GM12872 (cell line): ENCODE measurements around the gene C1QTNF5.

Source experiments
- TF ChIP-seq, protein P1 (sequence below): IDR thresholded peaks from 3 replicates; pipeline ENCODE4 v1.5.1; 2011; ENCODE audit warnings: low read depth, mild to moderate bottlenecking, low read length, moderate library complexity; ENCODE audit not compliant: insufficient read depth

Gene C1QTNF5

DNA sequence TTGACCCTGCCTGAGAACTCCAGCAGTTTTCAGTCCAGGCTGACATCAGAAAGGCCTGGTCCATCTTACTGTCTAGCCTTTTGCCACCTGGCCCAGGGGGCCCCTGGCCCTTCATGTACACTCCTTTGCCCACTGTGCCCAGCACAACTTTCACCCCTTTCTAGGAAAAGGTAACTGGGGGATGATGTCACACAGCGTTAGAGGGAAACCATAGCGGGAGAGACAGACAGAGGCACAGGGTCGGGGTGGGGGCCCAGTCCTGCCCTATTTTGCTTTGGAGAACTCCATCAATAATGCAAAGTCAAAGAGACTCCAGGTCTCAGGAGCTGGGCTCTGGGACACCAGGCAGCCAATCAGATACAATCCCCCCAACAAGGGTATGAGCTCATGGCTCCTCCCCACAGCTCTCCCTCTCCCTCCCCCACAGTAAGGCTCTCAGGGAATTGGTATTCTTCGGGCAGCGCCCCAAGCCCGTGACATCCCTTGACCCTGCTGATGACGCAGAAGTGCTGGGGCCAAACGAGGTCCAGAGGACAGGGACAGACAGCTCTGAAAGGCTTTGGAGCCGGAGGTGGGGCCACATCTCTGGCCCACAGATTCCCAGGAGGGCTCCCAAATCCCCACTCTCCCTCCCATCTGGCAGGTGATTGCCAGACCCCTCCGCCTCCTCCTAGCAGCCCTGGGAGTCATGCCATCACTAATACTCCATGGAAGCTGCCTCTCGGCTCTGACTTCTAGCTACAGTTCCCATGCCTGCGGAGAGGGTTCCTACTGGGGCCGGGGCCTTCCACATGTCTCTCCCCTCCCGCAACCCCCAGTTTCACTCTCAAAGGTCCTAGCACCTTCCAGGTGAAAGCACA is 34.9 kb upstream of the C1QTNF5 start:
- TF ChIP-seq, protein P1, sequence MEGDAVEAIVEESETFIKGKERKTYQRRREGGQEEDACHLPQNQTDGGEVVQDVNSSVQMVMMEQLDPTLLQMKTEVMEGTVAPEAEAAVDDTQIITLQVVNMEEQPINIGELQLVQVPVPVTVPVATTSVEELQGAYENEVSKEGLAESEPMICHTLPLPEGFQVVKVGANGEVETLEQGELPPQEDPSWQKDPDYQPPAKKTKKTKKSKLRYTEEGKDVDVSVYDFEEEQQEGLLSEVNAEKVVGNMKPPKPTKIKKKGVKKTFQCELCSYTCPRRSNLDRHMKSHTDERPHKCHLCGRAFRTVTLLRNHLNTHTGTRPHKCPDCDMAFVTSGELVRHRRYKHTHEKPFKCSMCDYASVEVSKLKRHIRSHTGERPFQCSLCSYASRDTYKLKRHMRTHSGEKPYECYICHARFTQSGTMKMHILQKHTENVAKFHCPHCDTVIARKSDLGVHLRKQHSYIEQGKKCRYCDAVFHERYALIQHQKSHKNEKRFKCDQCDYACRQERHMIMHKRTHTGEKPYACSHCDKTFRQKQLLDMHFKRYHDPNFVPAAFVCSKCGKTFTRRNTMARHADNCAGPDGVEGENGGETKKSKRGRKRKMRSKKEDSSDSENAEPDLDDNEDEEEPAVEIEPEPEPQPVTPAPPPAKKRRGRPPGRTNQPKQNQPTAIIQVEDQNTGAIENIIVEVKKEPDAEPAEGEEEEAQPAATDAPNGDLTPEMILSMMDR, result no peak

DNA sequence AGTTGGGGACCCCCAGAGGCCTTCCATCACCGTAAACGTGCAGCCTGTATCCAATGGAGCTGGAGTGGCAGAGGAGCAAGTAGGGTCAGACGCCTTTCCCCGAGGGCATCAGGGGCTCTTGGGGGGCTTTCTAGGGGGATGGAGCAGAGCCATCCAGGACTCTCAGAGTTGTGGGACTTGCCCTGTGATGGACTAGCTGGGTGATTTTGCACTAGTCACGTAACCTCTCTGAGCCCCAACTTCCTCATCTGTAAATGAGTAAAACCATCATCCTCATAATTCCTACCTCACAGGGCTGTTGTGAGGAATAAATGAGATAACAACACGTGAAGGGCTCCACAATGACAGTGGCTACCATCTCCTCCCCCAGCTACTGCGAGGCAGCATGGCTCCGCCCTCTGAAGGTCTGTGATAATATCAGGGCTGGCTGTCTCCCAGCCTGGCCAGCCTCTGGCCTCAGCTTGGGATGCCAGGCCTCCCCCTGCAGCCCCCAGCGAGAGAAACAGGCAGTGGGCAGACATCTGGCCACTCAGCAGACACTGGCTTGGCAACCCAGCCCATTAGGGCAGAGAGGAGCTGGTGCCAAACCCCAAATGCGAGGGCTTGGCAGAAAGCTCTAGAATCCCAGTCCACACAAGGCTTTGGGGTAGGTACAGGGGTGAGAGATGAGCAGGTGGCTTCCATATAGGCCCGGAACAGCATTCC is 34.1 kb upstream of the C1QTNF5 start:
- TF ChIP-seq, protein P1, result no peak

DNA sequence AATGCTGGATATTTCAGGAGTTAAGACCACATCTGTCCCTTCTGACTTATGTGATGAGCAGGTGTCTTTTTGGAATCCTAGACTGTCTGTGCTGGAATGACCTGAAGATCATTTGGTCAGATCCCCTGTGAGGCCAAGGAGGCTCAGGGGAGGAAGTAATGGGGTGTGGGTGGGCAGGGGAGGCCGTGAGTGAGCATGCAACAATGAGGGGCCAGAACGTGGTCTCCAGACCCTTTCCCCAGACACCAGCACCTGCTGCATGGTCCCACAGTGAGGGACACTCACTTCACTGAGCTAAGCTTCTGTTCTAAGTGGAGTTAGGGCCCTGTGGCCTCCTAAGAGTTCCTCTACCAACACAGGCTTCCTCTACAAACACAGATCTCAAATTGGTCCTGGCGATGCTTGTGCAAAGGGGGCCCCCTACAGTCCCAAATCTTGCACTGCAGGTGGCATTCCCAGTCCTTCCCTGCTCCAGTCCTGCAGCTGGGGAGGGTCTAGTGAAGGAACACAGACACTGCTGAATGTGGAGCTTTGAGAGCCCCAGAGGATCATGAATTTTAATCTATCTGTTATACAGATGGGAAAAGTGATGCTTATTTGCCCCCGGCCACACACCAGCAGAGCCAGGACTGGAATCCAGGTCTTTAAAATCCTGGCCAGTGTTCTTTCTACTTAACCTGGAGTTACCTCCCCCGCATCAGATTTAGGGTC is 33.4 kb upstream of the C1QTNF5 start:
- TF ChIP-seq, protein P1, result peak; percentile 85

DNA sequence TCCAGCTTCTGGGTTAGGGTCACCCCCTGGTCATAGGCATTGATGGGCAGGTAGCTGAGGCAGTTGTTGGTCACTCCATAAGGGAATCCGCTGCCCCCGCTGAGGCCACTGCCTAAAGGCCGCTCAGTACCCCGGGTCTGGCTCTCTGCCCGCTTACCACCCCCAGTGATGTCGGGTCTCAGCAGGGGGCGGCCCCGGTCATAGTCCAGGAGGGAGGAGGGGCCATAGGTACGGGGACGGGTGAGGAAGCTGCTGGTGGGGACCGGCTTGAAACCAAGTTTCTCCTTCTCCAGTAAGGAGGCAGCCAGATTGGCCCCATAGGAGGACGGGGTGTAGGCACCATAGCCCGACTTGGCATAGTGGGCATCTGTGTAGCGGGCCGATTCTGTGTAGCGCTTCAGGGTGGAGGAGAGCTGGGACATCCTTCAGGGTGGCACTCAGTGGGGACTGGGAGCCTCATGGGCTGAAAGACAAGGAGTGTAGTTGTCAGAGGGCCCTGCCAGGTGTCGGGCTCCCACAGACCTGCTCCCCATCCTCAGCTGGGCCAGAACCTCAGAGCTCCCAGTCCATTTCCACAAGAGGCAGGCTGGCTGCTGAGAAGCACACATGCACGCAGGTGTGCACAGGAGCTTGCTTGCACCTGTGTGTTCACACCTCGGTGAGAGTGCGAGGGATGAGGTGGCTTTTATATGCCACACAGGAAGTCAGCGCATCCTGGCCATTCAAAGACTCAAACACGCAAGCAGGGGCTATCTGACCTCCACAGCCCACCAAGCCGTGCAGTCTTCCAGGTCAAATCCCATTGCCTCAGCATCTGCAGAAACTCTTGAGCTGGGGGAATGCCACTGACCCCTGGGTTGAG is 32.6 kb upstream of the C1QTNF5 start:
- TF ChIP-seq, protein P1, result no peak

DNA sequence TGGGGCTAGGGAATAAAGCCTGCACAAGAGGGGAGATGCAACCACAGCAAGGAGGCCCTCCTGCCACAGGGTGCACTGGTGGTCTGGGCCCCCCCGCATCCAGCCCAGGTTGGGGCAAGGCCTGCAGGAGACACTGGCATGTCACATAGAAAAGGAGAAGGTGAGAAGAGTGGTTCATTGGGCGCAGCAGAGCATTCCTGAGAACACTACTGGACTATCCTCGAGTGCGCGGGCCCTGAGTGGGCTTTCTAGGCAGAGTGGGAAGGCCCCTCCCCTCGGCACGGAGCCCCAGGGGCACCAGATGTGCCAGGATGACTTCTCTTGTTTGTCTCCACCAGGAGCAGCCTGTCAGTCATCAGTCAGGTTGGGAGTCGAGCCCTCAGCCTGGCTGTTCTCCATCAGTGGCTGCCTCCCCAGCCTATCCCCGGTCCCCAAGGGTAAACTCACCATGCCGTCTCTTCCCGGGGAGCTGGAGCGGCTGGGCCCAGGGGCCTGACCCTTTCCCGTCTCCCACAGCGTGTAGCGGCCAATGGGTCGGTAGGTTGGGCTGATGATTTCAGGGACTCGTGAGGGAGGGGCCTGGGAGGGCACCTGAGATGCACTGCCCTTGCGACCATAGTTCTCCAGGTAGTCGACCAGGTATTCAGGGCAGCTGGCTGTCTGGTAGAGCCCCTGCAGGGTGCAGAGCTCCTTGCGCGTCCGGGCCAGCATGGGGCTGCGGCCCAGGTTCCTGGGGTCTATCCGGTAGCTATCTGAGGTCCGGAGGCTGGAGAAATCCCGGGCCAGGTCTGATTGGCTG is 31.8 kb upstream of the C1QTNF5 start:
- TF ChIP-seq, protein P1, result no peak

DNA sequence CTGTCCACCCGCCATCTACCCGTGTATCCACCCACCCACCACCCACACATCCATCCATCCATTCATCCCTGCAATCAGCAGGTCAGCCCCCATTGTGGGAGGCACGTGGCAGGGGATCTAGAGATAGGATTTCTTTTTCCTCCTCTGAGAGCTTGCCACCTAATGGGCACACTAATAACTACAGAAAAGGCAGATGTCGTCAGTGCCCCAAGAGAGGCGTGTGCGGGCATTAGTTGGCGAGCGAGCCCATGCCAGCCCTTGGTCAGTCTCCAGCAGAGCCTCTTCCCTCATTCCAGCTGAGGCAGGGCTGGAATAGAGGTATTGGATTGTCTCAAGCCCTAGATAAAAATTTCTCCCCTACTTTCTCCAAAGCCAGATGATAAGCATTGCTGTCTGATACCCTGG is 31.1 kb upstream of the C1QTNF5 start:
- TF ChIP-seq, protein P1, result peak; percentile 43; the same call in 2 of the 3 replicates
